ENCODE results near the gene DEFB123.
"Not testable (repeated sequence)": the region's sequence is repeated elsewhere in the genome, so short reads cannot be mapped to it uniquely, and the experiment has no call there.

Gene DEFB123

GRCh38 chr20:31449511-31450414, 9.3 kb downstream of the DEFB123 start:
- H3K4me3 ChIP-seq (ENCODE audit: low read depth, low read length), result no peak overlapping the region
- DNase-seq (ENCODE audit: low read depth), result no peak
- no peak for TF ChIP-seq CTCF (IDR thresholded peaks at IDR 0.05; ENCODE audit: insufficient read depth, low read depth, low read length, missing control alignments)

DNA sequence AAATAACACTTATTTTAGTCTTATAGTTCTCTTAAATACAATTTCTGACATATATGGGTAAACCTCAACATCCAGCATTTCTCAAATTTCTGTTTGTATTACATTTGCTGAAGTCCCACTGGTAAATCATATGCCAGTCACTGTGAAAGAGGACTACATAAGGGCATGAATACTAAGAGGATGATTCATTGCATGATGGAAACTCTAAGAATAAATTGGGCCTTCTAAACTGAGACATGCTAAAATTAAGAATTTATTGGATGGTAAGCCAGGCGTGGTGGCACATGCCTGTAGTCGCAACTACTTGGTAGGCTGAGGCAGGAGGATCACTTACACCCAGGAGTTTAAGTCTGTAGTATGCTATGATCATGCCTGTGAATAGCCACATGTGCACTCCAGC, 12.1 kb downstream of the DEFB123 start:
- no peak overlapping the region for H3K4me3 ChIP-seq (ENCODE audit: low read depth, low read length)
- DNase-seq (ENCODE audit: low read depth), result no peak
- no peak for TF ChIP-seq CTCF (IDR thresholded peaks at IDR 0.05; ENCODE audit: insufficient read depth, low read depth, low read length, missing control alignments)

- H3K4me3 ChIP-seq (ENCODE audit: low read depth, low read length), result no peak overlapping the region
- DNase-seq (ENCODE audit: low read depth), result no peak
- no peak for TF ChIP-seq CTCF (IDR thresholded peaks at IDR 0.05; ENCODE audit: insufficient read depth, low read depth, low read length, missing control alignments)
Measured at GRCh38 chr20:31454361-31454760, 13.9 kb downstream of the DEFB123 start.

- not testable (repeated sequence) for H3K4me3 ChIP-seq (ENCODE audit: low read depth, low read length); DNase-seq (ENCODE audit: low read depth)
Measured at GRCh38 chr20:31470946-31471345, 30.5 kb downstream of the DEFB123 start.

GRCh38 chr20:31472395-31473330, 32.2 kb downstream of the DEFB123 start:
- no peak for TF ChIP-seq CTCF (IDR thresholded peaks at IDR 0.05; ENCODE audit: insufficient read depth, low read depth, low read length, missing control alignments)
- no peak overlapping the region for H3K4me3 ChIP-seq (ENCODE audit: low read depth, low read length)
- no peak for DNase-seq (ENCODE audit: low read depth)

- TF ChIP-seq CTCF (IDR thresholded peaks at IDR 0.05; ENCODE audit: insufficient read depth, low read depth, low read length, missing control alignments), result no peak
- H3K4me3 ChIP-seq (ENCODE audit: low read depth, low read length), result no peak overlapping the region
- DNase-seq (ENCODE audit: low read depth), result no peak
Measured at GRCh38 chr20:31473331-31474096, 33.1 kb downstream of the DEFB123 start.
